Measurements from ENCODE around the gene HYAL3.

DNA sequence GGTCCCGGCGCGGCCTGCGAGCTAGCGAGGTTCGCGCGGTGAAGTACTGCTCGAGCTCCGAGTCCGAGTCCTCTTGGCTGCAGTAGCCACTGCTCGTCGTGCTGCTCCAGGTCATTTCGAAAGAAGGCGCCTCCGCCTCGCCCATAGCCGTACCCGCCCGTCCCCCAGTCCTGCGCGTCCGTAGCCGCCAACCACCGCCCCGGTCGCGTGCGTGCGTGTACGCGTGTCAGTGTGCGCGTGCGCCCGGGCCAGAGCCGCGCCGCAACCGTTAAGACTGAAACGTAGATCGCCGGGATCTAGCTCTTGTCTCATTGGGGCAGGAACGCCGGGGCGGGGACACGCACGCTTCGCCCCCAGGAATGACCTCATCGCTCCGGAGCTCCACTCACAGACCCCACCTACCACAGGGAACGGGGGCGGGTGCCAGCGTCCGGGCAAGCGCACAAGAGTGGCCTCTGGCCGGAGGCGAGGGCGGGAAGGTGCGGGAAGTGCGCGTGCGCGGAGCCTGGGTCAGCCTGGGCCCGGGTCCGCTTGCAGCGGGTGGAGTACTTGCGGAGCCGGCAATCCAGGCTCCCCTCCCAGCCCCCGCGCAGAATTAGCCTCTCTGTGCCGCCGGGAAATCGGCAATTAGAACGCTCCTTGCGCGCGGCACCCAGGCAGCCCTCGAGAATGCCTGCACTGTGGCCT is 38.1 kb upstream of the HYAL3 start:
- TF ChIP-seq POLR2A (IDR thresholded peaks at IDR 0.05) = peak in 1 of 2 donors; percentile 18
- TF ChIP-seq, protein P1, sequence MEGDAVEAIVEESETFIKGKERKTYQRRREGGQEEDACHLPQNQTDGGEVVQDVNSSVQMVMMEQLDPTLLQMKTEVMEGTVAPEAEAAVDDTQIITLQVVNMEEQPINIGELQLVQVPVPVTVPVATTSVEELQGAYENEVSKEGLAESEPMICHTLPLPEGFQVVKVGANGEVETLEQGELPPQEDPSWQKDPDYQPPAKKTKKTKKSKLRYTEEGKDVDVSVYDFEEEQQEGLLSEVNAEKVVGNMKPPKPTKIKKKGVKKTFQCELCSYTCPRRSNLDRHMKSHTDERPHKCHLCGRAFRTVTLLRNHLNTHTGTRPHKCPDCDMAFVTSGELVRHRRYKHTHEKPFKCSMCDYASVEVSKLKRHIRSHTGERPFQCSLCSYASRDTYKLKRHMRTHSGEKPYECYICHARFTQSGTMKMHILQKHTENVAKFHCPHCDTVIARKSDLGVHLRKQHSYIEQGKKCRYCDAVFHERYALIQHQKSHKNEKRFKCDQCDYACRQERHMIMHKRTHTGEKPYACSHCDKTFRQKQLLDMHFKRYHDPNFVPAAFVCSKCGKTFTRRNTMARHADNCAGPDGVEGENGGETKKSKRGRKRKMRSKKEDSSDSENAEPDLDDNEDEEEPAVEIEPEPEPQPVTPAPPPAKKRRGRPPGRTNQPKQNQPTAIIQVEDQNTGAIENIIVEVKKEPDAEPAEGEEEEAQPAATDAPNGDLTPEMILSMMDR (IDR thresholded peaks at IDR 0.05) = no peak

All from lower leg skin (tissue), 3 donors.